Left ventricle myocardium inferior (tissue), 1 donor: ENCODE data around the gene KCNH2. TPM values are rescaled to one million over a fixed set of nuclear protein-coding genes. Genes with fewer than 3 reads are reported as not detected.

Experiments
- DNase-seq: peaks from one replicate; pipeline ENCODE4 v3.0.0-alpha.2; 2020
- H3K27ac ChIP-seq: fragments of 200-600 bp; replicated peaks from 2 replicates; pipeline ENCODE4 v1.8.0; 2021
- H3K27me3 ChIP-seq: fragments of 200-600 bp; 2 replicates; pipeline ENCODE4 v1.8.0; 2021; ENCODE audit warnings: low read depth
- H3K36me3 ChIP-seq: fragments of 200-600 bp; 2 replicates; pipeline ENCODE4 v1.8.0; 2021
- H3K4me1 ChIP-seq: fragments of 200-600 bp; 2 replicates; pipeline ENCODE4 v1.8.0; 2021
- H3K4me3 ChIP-seq: fragments of 200-600 bp; 2 replicates; pipeline ENCODE4 v1.8.0; 2021; ENCODE audit warnings: mild to moderate bottlenecking, moderate library complexity
- H3K9me3 ChIP-seq: fragments of 200-600 bp; replicated peaks from 2 replicates; pipeline ENCODE4 v1.8.0; 2021
- intact Hi-C: fragments of 100-400 bp; cut with micrococcal nuclease; formaldehyde crosslinking; loops from one replicate; pipeline ENCODE4 v1.11.0; 2022
- total RNA-seq: library from RNA; stranded (reverse); fragmentation: NEBNext Ultra II Directional; extraction: Animal tissue kit (Norgen Biotek cat#: 25700); gene quantifications from one replicate; pipeline ENCODE4 v1.2.1, GENCODE V29; 2021
- TF ChIP-seq, protein P1 (sequence below): fragments of 200-600 bp; IDR thresholded peaks from 2 replicates; pipeline ENCODE4 v1.8.0; 2021; ENCODE audit warnings: antibody characterized with exemption, mild to moderate bottlenecking, borderline replicate concordance
- donor health status: DM: no; HTN: yes; CAD: no; lungs with severe emphysema.

KCNH2 gene
- total RNA-seq, 1 donor from 2014 or later: 94.1 TPM

DNA sequence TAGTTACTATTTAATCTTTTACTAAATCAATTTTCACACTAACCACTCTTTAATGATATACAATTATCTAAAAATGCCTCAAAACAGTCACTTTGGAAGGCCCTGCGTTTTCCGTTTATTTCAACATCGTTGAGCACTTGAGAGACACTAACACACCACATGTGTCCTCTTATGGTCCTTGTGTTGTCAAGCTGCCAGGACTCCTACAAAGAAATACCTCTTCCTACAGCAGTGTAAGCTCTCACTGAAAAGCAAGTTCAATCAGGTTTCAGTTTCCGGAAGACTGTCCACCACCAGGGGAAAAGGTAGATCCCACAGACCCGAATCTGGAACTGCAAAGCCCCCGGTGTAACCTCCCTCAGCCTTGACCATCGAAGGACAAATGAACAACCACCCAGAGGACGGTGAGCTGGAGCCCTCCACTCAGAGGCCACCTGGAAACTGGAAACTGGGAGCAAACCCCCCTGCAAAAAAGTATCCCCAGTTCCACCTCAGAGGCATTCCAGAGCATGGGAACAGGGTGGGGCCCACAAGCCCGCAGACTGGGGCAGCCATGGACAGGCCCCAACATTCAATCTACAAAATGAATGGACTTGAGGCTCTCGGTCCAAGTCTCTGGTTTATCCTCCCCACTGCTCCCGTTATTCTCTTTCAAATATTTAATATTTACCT lies 37.6 kb downstream of the KCNH2 start:
- no peaks in the 10 kb centered on the region for H3K36me3 ChIP-seq
- no peak for DNase-seq
- TF ChIP-seq, protein P1, sequence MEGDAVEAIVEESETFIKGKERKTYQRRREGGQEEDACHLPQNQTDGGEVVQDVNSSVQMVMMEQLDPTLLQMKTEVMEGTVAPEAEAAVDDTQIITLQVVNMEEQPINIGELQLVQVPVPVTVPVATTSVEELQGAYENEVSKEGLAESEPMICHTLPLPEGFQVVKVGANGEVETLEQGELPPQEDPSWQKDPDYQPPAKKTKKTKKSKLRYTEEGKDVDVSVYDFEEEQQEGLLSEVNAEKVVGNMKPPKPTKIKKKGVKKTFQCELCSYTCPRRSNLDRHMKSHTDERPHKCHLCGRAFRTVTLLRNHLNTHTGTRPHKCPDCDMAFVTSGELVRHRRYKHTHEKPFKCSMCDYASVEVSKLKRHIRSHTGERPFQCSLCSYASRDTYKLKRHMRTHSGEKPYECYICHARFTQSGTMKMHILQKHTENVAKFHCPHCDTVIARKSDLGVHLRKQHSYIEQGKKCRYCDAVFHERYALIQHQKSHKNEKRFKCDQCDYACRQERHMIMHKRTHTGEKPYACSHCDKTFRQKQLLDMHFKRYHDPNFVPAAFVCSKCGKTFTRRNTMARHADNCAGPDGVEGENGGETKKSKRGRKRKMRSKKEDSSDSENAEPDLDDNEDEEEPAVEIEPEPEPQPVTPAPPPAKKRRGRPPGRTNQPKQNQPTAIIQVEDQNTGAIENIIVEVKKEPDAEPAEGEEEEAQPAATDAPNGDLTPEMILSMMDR: no peak
- no peaks in the 10 kb centered on the region for H3K9me3 ChIP-seq
- no peak overlapping the region for H3K4me3 ChIP-seq
- intact Hi-C loops: no loop called here
- no peak overlapping the region for H3K27ac ChIP-seq
- peaks cover 25% of the 10 kb centered on the region for H3K27me3 ChIP-seq
- peaks cover 34% of the 10 kb centered on the region for H3K4me1 ChIP-seq

DNA sequence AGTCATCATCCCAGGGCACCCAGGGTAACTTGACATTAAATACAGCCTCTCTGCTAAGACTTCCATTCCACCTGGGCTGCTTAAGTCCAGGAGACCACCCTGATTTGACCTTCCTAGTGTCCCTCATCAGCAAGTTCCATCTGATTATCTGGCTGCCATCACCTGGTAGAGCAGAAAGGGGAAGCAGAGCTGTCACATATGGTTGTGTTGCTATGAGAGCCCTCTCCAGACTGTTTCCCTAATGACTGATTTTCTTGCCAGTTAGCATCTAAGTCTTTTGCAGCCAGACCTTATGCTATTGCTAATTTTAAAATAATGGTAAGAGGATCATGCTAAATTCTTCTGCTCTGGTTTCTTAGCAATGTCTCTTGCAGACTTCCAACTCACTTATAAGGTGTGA lies 38.7 kb downstream of the KCNH2 start:
- H3K4me1 ChIP-seq: peaks cover 23% of the 10 kb centered on the region
- no peak for DNase-seq
- H3K27me3 ChIP-seq: peaks cover 31% of the 10 kb centered on the region
- H3K4me3 ChIP-seq: no peak overlapping the region
- H3K27ac ChIP-seq: no peak overlapping the region
- H3K9me3 ChIP-seq: no peaks in the 10 kb centered on the region
- H3K36me3 ChIP-seq: no peaks in the 10 kb centered on the region
- TF ChIP-seq, protein P1: no peak
- intact Hi-C loops: no loop called here

DNA sequence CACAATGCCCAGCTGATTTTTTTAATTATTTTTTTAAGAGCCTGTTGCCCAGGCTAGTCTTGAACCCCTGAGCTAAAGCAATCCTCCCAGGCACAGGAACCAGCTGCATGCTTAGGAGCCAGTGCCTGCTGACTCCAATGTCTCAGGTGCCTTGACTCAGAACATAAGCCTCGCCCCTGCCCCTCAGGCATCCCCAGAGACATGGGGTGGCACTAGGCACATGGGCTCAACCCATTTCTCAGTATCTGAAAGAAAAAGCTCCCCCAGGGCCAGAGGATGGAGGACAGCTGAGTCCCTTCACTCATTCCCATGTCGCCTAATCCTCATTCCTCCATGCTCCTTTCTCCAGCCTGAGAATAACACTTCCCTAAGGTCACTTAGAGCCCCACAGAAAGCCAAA lies 39.1 kb downstream of the KCNH2 start:
- Histone ChIP-seq H3K4me3 (no peak overlapping the region), H3K4me1 (peaks cover 23% of the 10 kb centered on the region), H3K27me3 (peaks cover 31% of the 10 kb centered on the region), H3K9me3 (no peaks in the 10 kb centered on the region), H3K27ac (no peak overlapping the region), H3K36me3 (no peaks in the 10 kb centered on the region)
- no peak for DNase-seq
- intact Hi-C loops: no loop called here
- TF ChIP-seq, protein P1: no peak

GRCh38 chr7:150938566-150938965 lies 39.6 kb downstream of the KCNH2 start:
- H3K27me3 ChIP-seq: peaks cover 31% of the 10 kb centered on the region
- H3K4me1 ChIP-seq: peaks cover 23% of the 10 kb centered on the region
- DNase-seq: no peak
- no peak overlapping the region for H3K4me3 ChIP-seq
- no peaks in the 10 kb centered on the region for H3K9me3 ChIP-seq
- H3K27ac ChIP-seq: no peak overlapping the region
- H3K36me3 ChIP-seq: no peaks in the 10 kb centered on the region
- TF ChIP-seq, protein P1: no peak
- intact Hi-C loops: no loop called here

DNA sequence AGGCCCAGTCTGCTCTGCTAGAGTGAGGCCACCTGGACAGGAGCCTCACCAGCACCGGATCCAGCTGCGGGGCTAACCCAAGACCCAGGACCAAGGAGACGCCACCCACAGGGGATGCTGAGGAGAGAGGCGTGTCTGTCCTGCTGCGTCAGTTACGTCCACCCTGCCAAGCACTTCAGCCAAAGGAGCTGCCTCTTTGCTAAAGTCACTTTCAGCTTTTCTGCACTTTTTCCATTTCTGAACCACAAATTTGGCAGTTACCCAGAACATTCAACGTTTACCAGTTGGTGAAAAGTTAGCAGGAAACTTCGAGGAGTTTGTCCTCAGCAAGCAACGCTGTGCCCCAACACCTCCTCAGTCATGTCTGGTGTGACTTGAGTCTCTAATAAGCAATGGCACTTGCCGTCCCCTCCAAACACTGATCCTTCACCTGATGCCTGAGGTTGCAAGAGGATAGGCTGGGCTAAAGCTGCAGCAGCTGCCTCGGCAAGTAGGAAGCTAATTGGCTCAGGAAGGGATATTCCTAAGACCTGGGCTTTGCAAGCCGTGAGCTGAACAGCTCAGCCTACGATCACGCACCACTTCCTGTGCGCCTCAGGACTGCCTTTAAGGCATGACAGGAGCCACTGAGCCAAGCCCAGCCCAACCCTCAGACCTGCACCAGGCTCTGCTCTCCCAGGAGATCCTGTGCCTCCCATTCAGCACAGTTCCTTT lies 40.1 kb downstream of the KCNH2 start:
- Histone ChIP-seq H3K27me3 (peaks cover 31% of the 10 kb centered on the region), H3K4me3 (no peak overlapping the region), H3K36me3 (no peaks in the 10 kb centered on the region), H3K4me1 (peaks cover 21% of the 10 kb centered on the region), H3K9me3 (no peaks in the 10 kb centered on the region), H3K27ac (no peak overlapping the region)
- TF ChIP-seq, protein P1: no peak
- intact Hi-C loops: no loop called here
- DNase-seq: no peak
